PC-9 (cell line): ENCODE results near the gene ETS1.

ENCODE experiments used
- EZH2 ChIP-seq: fragments of 200-600 bp; sonication (generic); IDR thresholded peaks from 2 replicates; pipeline ENCODE4 v1.8.0; 2017; ENCODE audit warnings: antibody characterized with exemption, low read depth
- TF ChIP-seq, protein P1 (sequence below): fragments of 200-600 bp; sonication (generic); conservative IDR thresholded peaks from 2 replicates; pipeline ENCODE4 v1.6.1; 2017; ENCODE audit warnings: mixed run types, antibody characterized with exemption, mild to moderate bottlenecking, moderate library complexity

DNA sequence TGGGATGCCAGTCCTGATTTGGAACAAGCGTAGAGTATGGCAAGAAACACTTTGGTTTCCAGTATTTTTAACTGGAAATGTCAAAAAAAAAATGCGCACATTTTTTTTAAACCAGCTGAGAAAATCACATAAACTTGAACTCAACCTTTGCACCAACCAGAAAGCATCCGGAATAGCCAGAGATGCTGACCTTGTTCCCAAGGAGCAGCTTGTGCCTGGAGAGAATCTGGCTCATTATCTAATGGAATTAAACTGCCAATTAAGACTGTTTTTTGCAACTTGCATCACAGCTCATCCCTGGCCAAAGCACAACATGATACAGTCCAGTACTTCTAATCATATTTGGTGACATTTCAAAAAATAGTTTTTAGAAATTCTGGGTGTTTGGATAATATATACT, 8.4 kb upstream of the ETS1 start:
- TF ChIP-seq, protein P1, sequence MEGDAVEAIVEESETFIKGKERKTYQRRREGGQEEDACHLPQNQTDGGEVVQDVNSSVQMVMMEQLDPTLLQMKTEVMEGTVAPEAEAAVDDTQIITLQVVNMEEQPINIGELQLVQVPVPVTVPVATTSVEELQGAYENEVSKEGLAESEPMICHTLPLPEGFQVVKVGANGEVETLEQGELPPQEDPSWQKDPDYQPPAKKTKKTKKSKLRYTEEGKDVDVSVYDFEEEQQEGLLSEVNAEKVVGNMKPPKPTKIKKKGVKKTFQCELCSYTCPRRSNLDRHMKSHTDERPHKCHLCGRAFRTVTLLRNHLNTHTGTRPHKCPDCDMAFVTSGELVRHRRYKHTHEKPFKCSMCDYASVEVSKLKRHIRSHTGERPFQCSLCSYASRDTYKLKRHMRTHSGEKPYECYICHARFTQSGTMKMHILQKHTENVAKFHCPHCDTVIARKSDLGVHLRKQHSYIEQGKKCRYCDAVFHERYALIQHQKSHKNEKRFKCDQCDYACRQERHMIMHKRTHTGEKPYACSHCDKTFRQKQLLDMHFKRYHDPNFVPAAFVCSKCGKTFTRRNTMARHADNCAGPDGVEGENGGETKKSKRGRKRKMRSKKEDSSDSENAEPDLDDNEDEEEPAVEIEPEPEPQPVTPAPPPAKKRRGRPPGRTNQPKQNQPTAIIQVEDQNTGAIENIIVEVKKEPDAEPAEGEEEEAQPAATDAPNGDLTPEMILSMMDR: no peak
- no peak for TF ChIP-seq EZH2
